ENCODE results near the gene ZNF496.

DNA sequence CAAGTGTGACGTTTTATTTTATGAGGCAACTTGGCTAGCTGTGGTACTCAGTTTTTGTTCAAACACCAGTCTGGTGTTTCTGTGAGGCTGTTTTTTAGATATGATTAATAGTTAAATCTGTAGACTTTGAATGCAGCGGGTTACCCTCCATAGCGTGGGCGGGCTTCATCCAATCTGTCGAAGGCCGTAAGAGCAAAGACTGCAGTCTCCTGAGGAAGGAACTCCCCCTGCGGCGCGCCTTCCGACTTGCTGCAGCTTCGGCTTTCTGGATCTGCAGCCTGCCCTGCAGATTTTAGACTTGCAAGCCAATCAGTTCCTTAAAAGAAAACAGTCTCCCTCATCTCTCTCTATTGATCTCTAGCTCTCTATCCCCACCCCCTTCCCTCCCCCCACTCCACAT, 4.2 kb upstream of the ZNF496 start:
- TF ChIP-seq, protein P1, sequence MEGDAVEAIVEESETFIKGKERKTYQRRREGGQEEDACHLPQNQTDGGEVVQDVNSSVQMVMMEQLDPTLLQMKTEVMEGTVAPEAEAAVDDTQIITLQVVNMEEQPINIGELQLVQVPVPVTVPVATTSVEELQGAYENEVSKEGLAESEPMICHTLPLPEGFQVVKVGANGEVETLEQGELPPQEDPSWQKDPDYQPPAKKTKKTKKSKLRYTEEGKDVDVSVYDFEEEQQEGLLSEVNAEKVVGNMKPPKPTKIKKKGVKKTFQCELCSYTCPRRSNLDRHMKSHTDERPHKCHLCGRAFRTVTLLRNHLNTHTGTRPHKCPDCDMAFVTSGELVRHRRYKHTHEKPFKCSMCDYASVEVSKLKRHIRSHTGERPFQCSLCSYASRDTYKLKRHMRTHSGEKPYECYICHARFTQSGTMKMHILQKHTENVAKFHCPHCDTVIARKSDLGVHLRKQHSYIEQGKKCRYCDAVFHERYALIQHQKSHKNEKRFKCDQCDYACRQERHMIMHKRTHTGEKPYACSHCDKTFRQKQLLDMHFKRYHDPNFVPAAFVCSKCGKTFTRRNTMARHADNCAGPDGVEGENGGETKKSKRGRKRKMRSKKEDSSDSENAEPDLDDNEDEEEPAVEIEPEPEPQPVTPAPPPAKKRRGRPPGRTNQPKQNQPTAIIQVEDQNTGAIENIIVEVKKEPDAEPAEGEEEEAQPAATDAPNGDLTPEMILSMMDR (IDR thresholded peaks at IDR 0.05), result no peak
- TF ChIP-seq POLR2A (IDR thresholded peaks at IDR 0.05; ENCODE audit: low read depth) (no peak), POLR2AphosphoS5 (IDR thresholded peaks at IDR 0.05) (no peak), EP300 (IDR thresholded peaks at IDR 0.05) (no peak)

Measured in esophagus muscularis mucosa (tissue), 4 donors.